Nephron (organoid): ENCODE results near the gene TEX47.

ENCODE experiments used
- H3K27ac Mint-ChIP-seq, 3 experiments: 2 replicates each; pipeline ENCODE4 v1.8.0; 2020; ENCODE audit warnings: mixed read lengths in 3 of 3, mild to moderate bottlenecking in 2 of 3, moderate library complexity in 1 of 3
- H3K27me3 Mint-ChIP-seq: 2 replicates; pipeline ENCODE4 v1.8.0; 2021; ENCODE audit warnings: low read depth, mild to moderate bottlenecking, moderate library complexity, mixed read lengths
- H3K36me3 Mint-ChIP-seq: 2 replicates; pipeline ENCODE4 v1.8.0; 2020; ENCODE audit warnings: low read depth, mixed read lengths
- H3K4me1 Mint-ChIP-seq: 2 replicates; pipeline ENCODE4 v1.8.0; 2020; ENCODE audit warnings: mixed read lengths
- H3K4me3 Mint-ChIP-seq, 3 experiments: 2 replicates each; pipeline ENCODE4 v1.8.0; 2020; ENCODE audit warnings: mild to moderate bottlenecking in 3 of 3, mixed read lengths in 3 of 3, moderate library complexity in 2 of 3
- H3K9me3 Mint-ChIP-seq: 2 replicates; pipeline ENCODE4 v1.8.0; 2020; ENCODE audit warnings: mixed read lengths
- CTCF ChIP-seq, 3 experiments: fragments of 200-600 bp; sonication (generic); IDR thresholded peaks; one replicate each; pipeline ENCODE4 v1.5.0; 2021; ENCODE audit warnings: antibody characterized with exemption in 3 of 3; ENCODE audit not compliant: unreplicated experiment in 3 of 3

The TEX47 gene

GRCh38 chr7:88795553-88795952, at the start of gene TEX47:
Gene TEX47, minus strand, starts transcription at chr7:88795737. Its CDS starts 795 bp downstream, at chr7:88794942.
- Mint-ChIP-seq H3K36me3 (no peaks in the 10 kb centered on the region), H3K27me3 (no peaks in the 10 kb centered on the region), H3K4me3 (no peak within 1 kb of the TSS), H3K4me1 (no peaks in the 10 kb centered on the region), H3K9me3 (no peaks in the 10 kb centered on the region), H3K27ac (no peak within 1 kb of the TSS)
- no peak for TF ChIP-seq CTCF (IDR thresholded peaks at IDR 0.05; ENCODE audit: unreplicated experiment in 3 of 3)

GRCh38 chr7:88845091-88845490, 49.6 kb upstream of the TEX47 start:
- H3K4me3 Mint-ChIP-seq: no peak overlapping the region
- no peaks in the 10 kb centered on the region for H3K4me1 Mint-ChIP-seq
- no peaks in the 10 kb centered on the region for H3K27me3 Mint-ChIP-seq
- peaks cover 2% of the 10 kb centered on the region for H3K9me3 Mint-ChIP-seq
- no peak overlapping the region for H3K27ac Mint-ChIP-seq
- no peak for TF ChIP-seq CTCF (IDR thresholded peaks at IDR 0.05; ENCODE audit: unreplicated experiment in 3 of 3)
- H3K36me3 Mint-ChIP-seq: no peaks in the 10 kb centered on the region

GRCh38 chr7:88842201-88842600, 46.7 kb upstream of the TEX47 start:
- TF ChIP-seq CTCF (IDR thresholded peaks at IDR 0.05; ENCODE audit: unreplicated experiment in 3 of 3): no peak
- Mint-ChIP-seq H3K27me3 (no peaks in the 10 kb centered on the region), H3K27ac (no peak overlapping the region), H3K9me3 (no peaks in the 10 kb centered on the region), H3K36me3 (no peaks in the 10 kb centered on the region), H3K4me1 (no peaks in the 10 kb centered on the region), H3K4me3 (no peak overlapping the region)

GRCh38 chr7:88835147-88835728, 39.7 kb upstream of the TEX47 start:
- Mint-ChIP-seq H3K4me3 (no peak overlapping the region), H3K36me3 (no peaks in the 10 kb centered on the region), H3K9me3 (no peaks in the 10 kb centered on the region), H3K4me1 (no peaks in the 10 kb centered on the region), H3K27me3 (no peaks in the 10 kb centered on the region), H3K27ac (no peak overlapping the region)
- TF ChIP-seq CTCF (IDR thresholded peaks at IDR 0.05; ENCODE audit: unreplicated experiment in 3 of 3): peak; percentile 45 to 65 (median 48)

GRCh38 chr7:88826222-88826621, 30.7 kb upstream of the TEX47 start:
- H3K4me1 Mint-ChIP-seq: no peaks in the 10 kb centered on the region
- no peak for TF ChIP-seq CTCF (IDR thresholded peaks at IDR 0.05; ENCODE audit: unreplicated experiment in 3 of 3)
- no peaks in the 10 kb centered on the region for H3K36me3 Mint-ChIP-seq
- H3K27me3 Mint-ChIP-seq: no peaks in the 10 kb centered on the region
- H3K27ac Mint-ChIP-seq: no peak overlapping the region
- no peaks in the 10 kb centered on the region for H3K9me3 Mint-ChIP-seq
- H3K4me3 Mint-ChIP-seq: no peak overlapping the region

GRCh38 chr7:88818552-88818951, 23.0 kb upstream of the TEX47 start:
- Mint-ChIP-seq H3K27ac (peak overlapping the region in 1 of 3 experiments; percentile 11), H3K36me3 (no peaks in the 10 kb centered on the region), H3K9me3 (no peaks in the 10 kb centered on the region), H3K27me3 (no peaks in the 10 kb centered on the region), H3K4me3 (no peak overlapping the region), H3K4me1 (no peaks in the 10 kb centered on the region)
- TF ChIP-seq CTCF (IDR thresholded peaks at IDR 0.05; ENCODE audit: unreplicated experiment in 3 of 3): no peak
